HEK293 (cell line): ENCODE measurements around the gene GPR18.

Experiments
- CTCF ChIA-PET: fragments of 350-600 bp; formaldehyde crosslinking; extraction: SDS; loops from one replicate; lab custom pipeline; 2021; ENCODE audit warnings: antibody characterized with exemption; lab: Yijun Ruan, JAX
- POLR2A ChIA-PET: fragments of 300-600 bp; formaldehyde crosslinking; extraction: SDS; loops from one replicate; lab custom pipeline; 2020; ENCODE audit warnings: antibody characterized with exemption, inconsistent platforms; lab: Yijun Ruan, JAX
- H3K27ac ChIP-seq: fragments of 200-500 bp; sonication (Bioruptor generic); 2 replicates; pipeline ENCODE4 v1.5.1; 2014; ENCODE audit warnings: low read depth, low read length, control low read depth, inconsistent platforms; ENCODE audit errors: extremely low read depth
- H3K36me3 ChIP-seq, 2 experiments: fragments of 200-500 bp in 1 of 2; sonication (Bioruptor generic) in 1 of 2; 1 replicate in 1 of 2; 2 replicates in 1 of 2; pipeline ENCODE4 v1.5.1; 2014 to 2017; ENCODE audit warnings: inconsistent platforms in 2 of 2, low read length in 2 of 2; ENCODE audit not compliant: control insufficient read depth in 2 of 2, insufficient read depth in 1 of 2
- H3K4me1 ChIP-seq: fragments of 200-500 bp; sonication (Bioruptor generic); 2 replicates; pipeline ENCODE4 v1.5.1; 2014; ENCODE audit warnings: mild to moderate bottlenecking, low read length, inconsistent platforms; ENCODE audit not compliant: control insufficient read depth, insufficient read depth
- H3K4me3 ChIP-seq: 2 replicates; pipeline ENCODE4 v1.5.1; 2011; ENCODE audit warnings: low read depth, mild to moderate bottlenecking, control low read depth, low read length, moderate library complexity
- H3K9me3 ChIP-seq: fragments of 200-500 bp; sonication (Bioruptor generic); 2 replicates; pipeline ENCODE4 v1.5.1; 2014; ENCODE audit warnings: low read depth, low read length, inconsistent platforms; ENCODE audit not compliant: control insufficient read depth, insufficient read depth
- GFI1B ChIP-seq: fragments of 450-650 bp; formaldehyde crosslinking; IDR thresholded peaks from 2 replicates; pipeline ENCODE4 v1.5.1; 2016; ENCODE audit warnings: missing biosample characterization, missing genetic modification characterization
- HOXA7 ChIP-seq: sonication (generic); formaldehyde crosslinking; IDR thresholded peaks from 2 replicates; pipeline ENCODE4 v1.8.1; 2022; ENCODE audit warnings: missing genetic modification reagents, borderline replicate concordance
- KLF8 ChIP-seq: fragments of 450-650 bp; formaldehyde crosslinking; IDR thresholded peaks from 2 replicates; pipeline ENCODE4 v1.5.1; 2016; ENCODE audit warnings: missing biosample characterization, missing genetic modification characterization
- PRDM1 ChIP-seq: fragments of 450-650 bp; formaldehyde crosslinking; IDR thresholded peaks from 2 replicates; pipeline ENCODE4; 2016; ENCODE audit warnings: missing biosample characterization, missing genetic modification characterization
- SALL2 ChIP-seq: fragments of 450-650 bp; formaldehyde crosslinking; IDR thresholded peaks from 2 replicates; pipeline ENCODE4 v1.5.0; 2017; ENCODE audit warnings: missing biosample characterization, mild to moderate bottlenecking, missing genetic modification characterization, borderline replicate concordance
- SP3 ChIP-seq: fragments of 450-650 bp; formaldehyde crosslinking; IDR thresholded peaks from 2 replicates; pipeline ENCODE4 v1.5.1; 2016; ENCODE audit warnings: missing biosample characterization, missing genetic modification characterization
- ZBTB6 ChIP-seq: fragments of 450-650 bp; formaldehyde crosslinking; IDR thresholded peaks from 2 replicates; pipeline ENCODE4 v1.5.1; 2017; ENCODE audit warnings: missing biosample characterization, missing genetic modification characterization
- ZNF114 ChIP-seq: fragments of 450-650 bp; formaldehyde crosslinking; IDR thresholded peaks from 2 replicates; pipeline ENCODE4 v1.5.0; 2017; ENCODE audit warnings: missing biosample characterization, missing genetic modification characterization
- ZNF133 ChIP-seq: fragments of 450-650 bp; formaldehyde crosslinking; IDR thresholded peaks from 2 replicates; pipeline ENCODE4 v1.5.1; 2016; ENCODE audit warnings: missing biosample characterization, missing genetic modification characterization
- ZNF140 ChIP-seq: fragments of 450-650 bp; formaldehyde crosslinking; IDR thresholded peaks from 2 replicates; pipeline ENCODE4 v1.5.1; 2016; ENCODE audit warnings: missing biosample characterization, missing genetic modification characterization
- ZNF221 ChIP-seq: fragments of 450-650 bp; formaldehyde crosslinking; IDR thresholded peaks from 2 replicates; pipeline ENCODE4 v1.5.1; 2017; ENCODE audit warnings: missing biosample characterization, missing genetic modification characterization, borderline replicate concordance
- ZNF24 ChIP-seq: fragments of 450-650 bp; formaldehyde crosslinking; IDR thresholded peaks from 2 replicates; pipeline ENCODE4 v1.5.1; 2016; ENCODE audit warnings: missing biosample characterization, missing genetic modification characterization
- ZNF37A ChIP-seq: fragments of 450-650 bp; IDR thresholded peaks from 2 replicates; pipeline ENCODE4 v1.5.1; 2018; ENCODE audit warnings: missing biosample characterization, missing genetic modification characterization
- ZNF394 ChIP-seq: fragments of 450-650 bp; formaldehyde crosslinking; IDR thresholded peaks from 2 replicates; pipeline ENCODE4 v1.5.1; 2016; ENCODE audit warnings: missing biosample characterization, missing genetic modification characterization, mild to moderate bottlenecking, moderate library complexity, borderline replicate concordance
- ZNF398 ChIP-seq: fragments of 450-650 bp; formaldehyde crosslinking; IDR thresholded peaks from 2 replicates; pipeline ENCODE4 v1.5.1; 2017; ENCODE audit warnings: missing biosample characterization, missing genetic modification characterization
- ZNF433 ChIP-seq: fragments of 450-650 bp; formaldehyde crosslinking; IDR thresholded peaks from 2 replicates; pipeline ENCODE4 v1.5.1; 2016; ENCODE audit warnings: missing biosample characterization, missing genetic modification characterization, low read depth
- ZNF549 ChIP-seq: fragments of 450-650 bp; IDR thresholded peaks from 2 replicates; pipeline ENCODE4 v1.5.1; 2018; ENCODE audit warnings: missing biosample characterization, missing genetic modification characterization, mild to moderate bottlenecking, inconsistent platforms, moderate library complexity
- ZNF571 ChIP-seq: fragments of 450-650 bp; formaldehyde crosslinking; IDR thresholded peaks from 2 replicates; pipeline ENCODE4 v1.5.0; 2017; ENCODE audit warnings: missing biosample characterization, missing genetic modification characterization
- ZNF610 ChIP-seq: fragments of 450-650 bp; formaldehyde crosslinking; IDR thresholded peaks from 2 replicates; pipeline ENCODE4 v1.5.1; 2016; ENCODE audit warnings: missing biosample characterization, missing genetic modification characterization, borderline replicate concordance
- ZNF707 ChIP-seq: fragments of 450-650 bp; formaldehyde crosslinking; IDR thresholded peaks from 2 replicates; pipeline ENCODE4 v1.5.1; 2016; ENCODE audit warnings: missing biosample characterization, missing genetic modification characterization
- ZSCAN16 ChIP-seq: fragments of 450-650 bp; formaldehyde crosslinking; IDR thresholded peaks from 2 replicates; pipeline ENCODE4 v1.5.1; 2016; ENCODE audit warnings: missing biosample characterization, missing genetic modification characterization
- TF ChIP-seq, protein P1 (sequence below): fragments of 450-650 bp; formaldehyde crosslinking; IDR thresholded peaks from 2 replicates; pipeline ENCODE4 v1.5.0; 2017; ENCODE audit warnings: missing biosample characterization, missing genetic modification characterization, borderline replicate concordance
- TF ChIP-seq, protein P2 (sequence below): fragments of 450-650 bp; formaldehyde crosslinking; IDR thresholded peaks from 2 replicates; pipeline ENCODE4 v1.5.1; 2016; ENCODE audit warnings: missing biosample characterization, missing genetic modification characterization, borderline replicate concordance

The GPR18 gene

DNA sequence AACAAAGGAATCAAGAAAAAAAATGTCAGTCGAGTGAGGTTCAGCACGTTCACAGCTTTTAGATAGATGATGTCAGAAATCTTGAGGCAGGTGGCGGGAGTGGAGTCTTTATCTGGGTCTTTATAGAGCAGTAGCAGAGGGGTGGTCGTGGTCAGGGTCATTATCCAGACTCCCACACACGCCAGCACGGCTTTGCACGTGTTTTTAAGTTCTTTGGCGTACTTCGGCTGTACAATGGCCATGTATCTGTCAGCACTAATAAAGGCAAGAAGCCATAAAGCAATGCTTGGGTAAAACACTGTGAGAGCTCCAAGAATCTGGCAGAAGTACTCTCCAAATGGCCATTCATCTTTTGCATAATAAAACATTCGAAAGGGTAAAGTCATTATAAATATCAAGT, 2.9 kb downstream of the GPR18 start (continued):
- TF ChIP-seq GFI1B (tag by site-specific recombination) (no peak), ZNF37A (tag by site-specific recombination) (no peak)

DNA sequence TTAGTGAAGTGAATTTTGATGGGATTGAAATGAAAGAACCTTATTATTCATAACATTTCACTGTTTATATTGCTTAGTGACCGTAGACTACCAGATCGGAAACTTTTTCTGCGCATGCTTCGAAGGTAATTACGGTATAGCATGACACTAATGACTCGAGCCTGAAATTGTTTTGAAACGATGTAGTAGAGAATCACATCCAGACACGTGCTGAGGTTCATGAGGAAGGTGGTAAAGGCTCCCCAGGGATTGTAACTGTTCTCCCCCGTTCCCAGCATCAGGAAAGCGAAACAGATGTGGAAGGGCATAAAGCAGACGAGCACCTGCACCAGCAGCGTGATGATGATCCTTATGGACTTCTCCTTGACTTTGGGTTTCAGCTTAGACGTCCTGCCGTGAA, 3.3 kb downstream of the GPR18 start:
- no peaks in the 10 kb centered on the region for H3K9me3 ChIP-seq
- POLR2A ChIA-PET = no interaction called here
- H3K27ac ChIP-seq = no peak overlapping the region
- CTCF ChIA-PET = interaction anchor here (0.9 to 2.0 kb wide), 5 partner anchors 11 to 415 kb away, joined by 3 to 9 read pairs (median 4); no protein-coding TSS in a partner anchor
- H3K36me3 ChIP-seq = peaks cover 0 to 7% of the 10 kb centered on the region in 2 experiments; a peak in 1 of 3 replicates
- TF ChIP-seq ZNF610 (tag by site-specific recombination) (no peak), ZBTB6 (tag by site-specific recombination) (no peak)
- no peaks in the 10 kb centered on the region for H3K4me1 ChIP-seq
- no peak overlapping the region for H3K4me3 ChIP-seq

- TF ChIP-seq KLF8 (tag by site-specific recombination) (no peak), ZSCAN16 (no peak), ZNF394 (tag by site-specific recombination) (no peak), ZNF707 (no peak), PRDM1 (tag by site-specific recombination) (no peak), ZNF24 (tag by site-specific recombination) (no peak), ZNF433 (tag by site-specific recombination) (no peak), ZNF133 (tag by site-specific recombination) (no peak), ZNF398 (tag by site-specific recombination) (no peak), ZNF140 (no peak), ZNF571 (no peak), ZNF549 (no peak), SP3 (tag by site-specific recombination) (no peak), ZNF114 (tag by site-specific recombination) (no peak), ZNF221 (no peak), HOXA7 (CRISPR knock-in tag) (no peak), SALL2 (tag by site-specific recombination) (no peak)
- TF ChIP-seq, protein P1, sequence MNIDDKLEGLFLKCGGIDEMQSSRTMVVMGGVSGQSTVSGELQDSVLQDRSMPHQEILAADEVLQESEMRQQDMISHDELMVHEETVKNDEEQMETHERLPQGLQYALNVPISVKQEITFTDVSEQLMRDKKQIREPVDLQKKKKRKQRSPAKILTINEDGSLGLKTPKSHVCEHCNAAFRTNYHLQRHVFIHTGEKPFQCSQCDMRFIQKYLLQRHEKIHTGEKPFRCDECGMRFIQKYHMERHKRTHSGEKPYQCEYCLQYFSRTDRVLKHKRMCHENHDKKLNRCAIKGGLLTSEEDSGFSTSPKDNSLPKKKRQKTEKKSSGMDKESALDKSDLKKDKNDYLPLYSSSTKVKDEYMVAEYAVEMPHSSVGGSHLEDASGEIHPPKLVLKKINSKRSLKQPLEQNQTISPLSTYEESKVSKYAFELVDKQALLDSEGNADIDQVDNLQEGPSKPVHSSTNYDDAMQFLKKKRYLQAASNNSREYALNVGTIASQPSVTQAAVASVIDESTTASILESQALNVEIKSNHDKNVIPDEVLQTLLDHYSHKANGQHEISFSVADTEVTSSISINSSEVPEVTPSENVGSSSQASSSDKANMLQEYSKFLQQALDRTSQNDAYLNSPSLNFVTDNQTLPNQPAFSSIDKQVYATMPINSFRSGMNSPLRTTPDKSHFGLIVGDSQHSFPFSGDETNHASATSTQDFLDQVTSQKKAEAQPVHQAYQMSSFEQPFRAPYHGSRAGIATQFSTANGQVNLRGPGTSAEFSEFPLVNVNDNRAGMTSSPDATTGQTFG (tag by site-specific recombination) = no peak
- TF ChIP-seq, protein P2, sequence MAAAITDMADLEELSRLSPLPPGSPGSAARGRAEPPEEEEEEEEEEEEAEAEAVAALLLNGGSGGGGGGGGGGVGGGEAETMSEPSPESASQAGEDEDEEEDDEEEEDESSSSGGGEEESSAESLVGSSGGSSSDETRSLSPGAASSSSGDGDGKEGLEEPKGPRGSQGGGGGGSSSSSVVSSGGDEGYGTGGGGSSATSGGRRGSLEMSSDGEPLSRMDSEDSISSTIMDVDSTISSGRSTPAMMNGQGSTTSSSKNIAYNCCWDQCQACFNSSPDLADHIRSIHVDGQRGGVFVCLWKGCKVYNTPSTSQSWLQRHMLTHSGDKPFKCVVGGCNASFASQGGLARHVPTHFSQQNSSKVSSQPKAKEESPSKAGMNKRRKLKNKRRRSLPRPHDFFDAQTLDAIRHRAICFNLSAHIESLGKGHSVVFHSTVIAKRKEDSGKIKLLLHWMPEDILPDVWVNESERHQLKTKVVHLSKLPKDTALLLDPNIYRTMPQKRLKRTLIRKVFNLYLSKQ (tag by site-specific recombination) = no peak
- TF ChIP-seq, all 188 proteins: peak for 0
- ChIA-PET CTCF (no interaction called here), POLR2A (no interaction called here)
- Histone ChIP-seq H3K9me3 (no peaks in the 10 kb centered on the region), H3K4me3 (no peak overlapping the region), H3K27ac (no peak overlapping the region), H3K4me1 (no peaks in the 10 kb centered on the region), H3K36me3 (peaks cover 0 to 5% of the 10 kb centered on the region in 2 experiments; a peak in 2 of 3 replicates)
Observed at GRCh38 chr13:99251921-99252320, 6.3 kb downstream of the GPR18 start.
